Cardiac muscle cell (in vitro differentiated cells and primary cell): ENCODE measurements around the gene GADD45A. TPM values are rescaled to one million over a fixed set of nuclear protein-coding genes. Genes with fewer than 3 reads are reported as not detected.

Experiments used
- DNase-seq, 2 donors: peaks; one replicate each; pipeline versions ENCODE4 v3.0.0 to v3.0.0-alpha.2; 2010 to 2017; ENCODE audit warnings: low read depth in 1 of 2, low spot score in 1 of 2
- H3K27ac ChIP-seq: fragments of 200-600 bp; sonication (generic); 2 replicates; pipeline ENCODE4 v1.5.1; 2016
- H3K27me3 ChIP-seq: fragments of 200-600 bp; sonication (generic); 2 replicates; pipeline ENCODE4 v1.6.0; 2016; ENCODE audit warnings: control low read depth
- H3K36me3 ChIP-seq: fragments of 200-600 bp; sonication (generic); 2 replicates; pipeline ENCODE4 v1.5.1; 2016; ENCODE audit warnings: control low read depth
- H3K4me1 ChIP-seq: fragments of 200-600 bp; sonication (generic); 2 replicates; pipeline ENCODE4 v1.8.1; 2017; ENCODE audit warnings: low read depth, mild to moderate bottlenecking, mixed run types
- H3K4me3 ChIP-seq: fragments of 200-600 bp; sonication (generic); 2 replicates; pipeline ENCODE4 v1.5.1; 2016; ENCODE audit warnings: mild to moderate bottlenecking
- H3K9me3 ChIP-seq: fragments of 200-600 bp; sonication (generic); 2 replicates; pipeline ENCODE4 v1.5.1; 2017; ENCODE audit warnings: low read depth, mild to moderate bottlenecking, control low read depth
- CTCF ChIP-seq: IDR thresholded peaks from 2 replicates; pipeline ENCODE4 v1.5.1; 2012; ENCODE audit warnings: low read depth, mild to moderate bottlenecking, low read length
- polyA plus RNA-seq: library from polyadenylated mRNA; unstranded; fragments of >200 nt; fragmentation: Nextera tagmentation; extraction: Ambion mirVana; gene quantifications from 2 replicates; pipeline ENCODE4 v1.2.1, GENCODE V29; 2016
- total RNA-seq: library from RNA; depleted of rRNA; stranded (reverse); fragments of >200 nt; gene quantifications from 2 replicates; pipeline ENCODE4 v1.2.3, GENCODE V29; 2016

Gene GADD45A
- total and polyA plus RNA-seq, 2 experiments from 2014 or later = 84.2 to 112 TPM

- TF ChIP-seq CTCF = no peak
- H3K4me3 ChIP-seq = no peak overlapping the region
- H3K9me3 ChIP-seq = no peaks in the 10 kb centered on the region
- H3K4me1 ChIP-seq = peaks cover 11% of the 10 kb centered on the region
- no peaks in the 10 kb centered on the region for H3K27me3 ChIP-seq
- peak in 1 of 2 donors; percentile 62 for DNase-seq
- H3K27ac ChIP-seq = no peak overlapping the region
- H3K36me3 ChIP-seq = no peaks in the 10 kb centered on the region
These were observed 31.8 kb downstream of the GADD45A start for GRCh38 chr1:67716800-67717199.

- H3K4me3 ChIP-seq = no peak overlapping the region
- DNase-seq = no peak
- H3K36me3 ChIP-seq = no peaks in the 10 kb centered on the region
- H3K27me3 ChIP-seq = no peaks in the 10 kb centered on the region
- peaks cover 16% of the 10 kb centered on the region for H3K4me1 ChIP-seq
- no peaks in the 10 kb centered on the region for H3K9me3 ChIP-seq
- H3K27ac ChIP-seq = no peak overlapping the region
- TF ChIP-seq CTCF = no peak
These were observed 32.9 kb downstream of the GADD45A start for GRCh38 chr1:67717876-67718275.

GRCh38 chr1:67719329-67720196 lies 34.6 kb downstream of the GADD45A start:
- no peak for TF ChIP-seq CTCF
- no peak overlapping the region for H3K4me3 ChIP-seq
- peaks cover 27% of the 10 kb centered on the region for H3K4me1 ChIP-seq
- no peaks in the 10 kb centered on the region for H3K27me3 ChIP-seq
- no peak for DNase-seq
- H3K36me3 ChIP-seq = no peaks in the 10 kb centered on the region
- H3K27ac ChIP-seq = no peak overlapping the region
- no peaks in the 10 kb centered on the region for H3K9me3 ChIP-seq

GRCh38 chr1:67721112-67721511 lies 36.1 kb downstream of the GADD45A start:
- DNase-seq = no peak

GRCh38 chr1:67721650-67722291 lies 36.8 kb downstream of the GADD45A start:
- Histone ChIP-seq H3K4me1 (peaks cover 27% of the 10 kb centered on the region), H3K4me3 (no peak overlapping the region), H3K27ac (no peak overlapping the region), H3K27me3 (no peaks in the 10 kb centered on the region), H3K36me3 (no peaks in the 10 kb centered on the region), H3K9me3 (no peaks in the 10 kb centered on the region)
- DNase-seq = no peak
- no peak for TF ChIP-seq CTCF

More at GRCh38 chr1:67721112-67721511, 36.1 kb downstream of the GADD45A start:
- Histone ChIP-seq H3K36me3 (no peaks in the 10 kb centered on the region), H3K9me3 (no peaks in the 10 kb centered on the region), H3K27ac (no peak overlapping the region), H3K4me3 (no peak overlapping the region), H3K27me3 (no peaks in the 10 kb centered on the region), H3K4me1 (peaks cover 27% of the 10 kb centered on the region)
- TF ChIP-seq CTCF = no peak
